Suprapubic skin (tissue), 4 donors: ENCODE measurements around the gene PGA3.
"Not testable (repeated sequence)": the region's sequence is repeated elsewhere in the genome, so short reads cannot be mapped to it uniquely, and the experiment has no call there.

ENCODE experiments used
- CTCF ChIP-seq, 2 donors: fragments of 200-600 bp in 1 of 2; fragments of 450-650 bp in 1 of 2; sonication (generic) in 1 of 2; IDR thresholded peaks; one replicate each; pipeline ENCODE4 v1.5.1; 2016 to 2019; ENCODE audit warnings: antibody characterized with exemption in 2 of 2, mild to moderate bottlenecking in 1 of 2, moderate library complexity in 1 of 2
- EP300 ChIP-seq: sonication (generic); formaldehyde crosslinking; IDR thresholded peaks from one replicate; pipeline ENCODE4 v1.6.1; 2017; ENCODE audit warnings: antibody characterized with exemption
- POLR2A ChIP-seq, 2 donors: fragments of 450-650 bp; IDR thresholded peaks; one replicate each; pipeline ENCODE4 v1.6.1; 2017; ENCODE audit warnings: antibody characterized with exemption in 2 of 2, mild to moderate bottlenecking in 2 of 2, moderate library complexity in 2 of 2
- POLR2AphosphoS5 ChIP-seq, 3 donors: sonication (generic); formaldehyde crosslinking; IDR thresholded peaks; one replicate each; pipeline ENCODE4 v1.6.1; 2017; ENCODE audit warnings: antibody characterized with exemption in 3 of 3

GRCh38 chr11:61204502-61205059 is 1.3 kb downstream of the PGA3 start:
- TF ChIP-seq POLR2AphosphoS5 (IDR thresholded peaks at IDR 0.05); CTCF (IDR thresholded peaks at IDR 0.05); POLR2A (IDR thresholded peaks at IDR 0.05); EP300: not testable (repeated sequence)
